Endothelial cell of umbilical vein (primary cell): ENCODE data around the gene NEMP2. TPM values are rescaled to one million over a fixed set of nuclear protein-coding genes. Genes with fewer than 3 reads are reported as not detected.

Experiments
- BruUV-seq: library from RNA; stranded (reverse); fragments of 400-500 nt; replicated peaks from 2 replicates; lab custom pipeline; 2021; lab: Mats Ljungman, UMichigan
- CTCF ChIA-PET: fragments of 300-600, 350-600 bp; sonication (Branson Sonifier 250); formaldehyde crosslinking; loops from one replicate; lab custom pipeline; 2021; ENCODE audit warnings: antibody characterized with exemption, inconsistent platforms; lab: Charles Lee
- POLR2A ChIA-PET: fragments of 300-600, 350-600 bp; sonication (Branson Sonifier 250); formaldehyde crosslinking; loops from one replicate; lab custom pipeline; 2021; ENCODE audit warnings: antibody characterized with exemption, inconsistent platforms; lab: Charles Lee
- DNase-seq: peaks from one replicate; pipeline ENCODE4 v3.0.0-alpha.2; 2011; ENCODE audit warnings: low read depth, low spot score
- FAIRE-seq: peaks from 2 replicates; lab custom pipeline; 2011; peaks lifted over from hg19 to GRCh38; lab: Jason Lieb, UNC
- H2AFZ ChIP-seq: 2 replicates; pipeline ENCODE4 v1.6.0; 2012; ENCODE audit warnings: low read depth, low read length, control low read depth, inconsistent platforms
- H3K27ac ChIP-seq: 2 replicates; pipeline ENCODE4 v1.5.1; 2011; ENCODE audit warnings: low read depth, mild to moderate bottlenecking, control low read depth, low read length, moderate library complexity; ENCODE audit not compliant: insufficient read depth
- H3K27me3 ChIP-seq, 2 experiments: 2 replicates each; pipeline versions ENCODE4 v1.6.0 to v1.6.1; 2011; ENCODE audit warnings: low read length in 2 of 2, mixed read lengths in 1 of 2; ENCODE audit not compliant: control insufficient read depth in 2 of 2, insufficient read depth in 2 of 2
- H3K36me3 ChIP-seq, 2 experiments: 2 replicates in 1 of 2; 3 replicates in 1 of 2; pipeline ENCODE4 v1.5.1; 2011; ENCODE audit warnings: low read length in 2 of 2, mild to moderate bottlenecking in 1 of 2, moderate library complexity in 1 of 2; ENCODE audit not compliant: control insufficient read depth in 2 of 2, insufficient read depth in 2 of 2; ENCODE audit errors: extremely low read depth in 1 of 2
- H3K4me1 ChIP-seq: 3 replicates; pipeline ENCODE4 v1.5.1; 2011; ENCODE audit warnings: mild to moderate bottlenecking, low read length; ENCODE audit not compliant: control insufficient read depth, insufficient read depth; ENCODE audit errors: extremely low read depth
- H3K4me2 ChIP-seq: 2 replicates; pipeline ENCODE4 v1.6.1; 2011; ENCODE audit warnings: low read length, control low read depth, mixed read lengths; ENCODE audit not compliant: insufficient read depth
- H3K4me3 ChIP-seq, 3 experiments: fragments of 200-600 bp in 1 of 3; sonication (generic), shearing (Covaris generic) in 1 of 3; replicated peaks in 1 of 3; 2 replicates each; pipeline ENCODE4 v1.5.1; 2011 to 2016; ENCODE audit warnings: control low read depth in 3 of 3, low read length in 3 of 3, mild to moderate bottlenecking in 2 of 3, inconsistent platforms in 1 of 3, low read depth in 1 of 3, moderate library complexity in 1 of 3; ENCODE audit not compliant: insufficient read depth in 1 of 3
- H3K79me2 ChIP-seq: 2 replicates; pipeline ENCODE4 v1.6.0; 2012; ENCODE audit warnings: low read length, inconsistent platforms; ENCODE audit not compliant: control insufficient read depth, insufficient read depth
- H3K9ac ChIP-seq: replicated peaks from 2 replicates; pipeline ENCODE3; 2011; ENCODE audit warnings: low read length, control low read depth; ENCODE audit not compliant: insufficient read depth; ENCODE audit errors: extremely low read depth
- H3K9me1 ChIP-seq: replicated peaks from 3 replicates; pipeline ENCODE4 v1.6.0; 2011; ENCODE audit warnings: mild to moderate bottlenecking, low read length; ENCODE audit not compliant: control insufficient read depth, insufficient read depth; ENCODE audit errors: extremely low read depth
- H3K9me3 ChIP-seq: replicated peaks from 2 replicates; pipeline ENCODE4 v1.5.1; 2012; ENCODE audit warnings: low read length, inconsistent platforms; ENCODE audit not compliant: control insufficient read depth, insufficient read depth
- H4K20me1 ChIP-seq: replicated peaks from 2 replicates; pipeline ENCODE3; 2011; ENCODE audit warnings: mild to moderate bottlenecking, low read length; ENCODE audit not compliant: control insufficient read depth, insufficient read depth; ENCODE audit errors: extremely low read depth
- CTCF ChIP-seq, 2 donors: IDR thresholded peaks; 1 replicate in 1 of 2; 2 replicates in 1 of 2; pipeline ENCODE4 v1.5.1; 2011; ENCODE audit warnings: low read length in 2 of 2, mild to moderate bottlenecking in 2 of 2, moderate library complexity in 2 of 2, control low read depth in 1 of 2, inconsistent platforms in 1 of 2, low read depth in 1 of 2; ENCODE audit not compliant: insufficient read depth in 1 of 2; ENCODE audit errors: extremely low read depth in 1 of 2
- EZH2 ChIP-seq: IDR thresholded peaks from 2 replicates; pipeline ENCODE4 v1.6.1; 2012; ENCODE audit warnings: borderline replicate concordance, low read depth, mild to moderate bottlenecking, moderate library complexity, low read length, inconsistent platforms; ENCODE audit not compliant: severe bottlenecking
- GATA2 ChIP-seq: IDR thresholded peaks from 2 replicates; pipeline ENCODE4 v1.7.0; 2011; ENCODE audit warnings: low read depth, mild to moderate bottlenecking, moderate library complexity, mixed read lengths, low read length; ENCODE audit not compliant: insufficient read length, insufficient read depth
- POLR2AphosphoS5 ChIP-seq: IDR thresholded peaks from 2 replicates; pipeline ENCODE4 v1.6.1; 2012; ENCODE audit warnings: low read depth, mild to moderate bottlenecking, control low read depth, low read length, moderate library complexity; ENCODE audit not compliant: insufficient read depth
- dilution Hi-C: fragments of 300-500 bp; cut with MboI; formaldehyde crosslinking; loops from one replicate; pipeline ENCODE4 v1.15.0; 2019; ENCODE audit warnings: low sequenced_read_pairs; ENCODE audit not compliant: extremely low pct_ligation_motif_present
- intact Hi-C: fragments of 100-400 bp; cut with micrococcal nuclease; formaldehyde crosslinking; loops from one replicate; pipeline ENCODE4 v1.10.0; 2022
- polyA plus RNA-seq, 4 experiments: library from polyadenylated mRNA; depleted of rRNA in 3 of 4; stranded (reverse) in 3 of 4; unstranded in 1 of 4; fragments of >200 nt; gene quantifications; 2 replicates each; pipeline versions ENCODE4 v1.2.1 to v1.2.3, GENCODE V29; 2011 to 2012; ENCODE audit warnings: missing spikeins in 1 of 4
- total RNA-seq: library from RNA; stranded (reverse); gene quantifications from 2 replicates; pipeline ENCODE4 v1.2.3, GENCODE V29; 2021
- TF ChIP-seq, protein P1 (sequence below): IDR thresholded peaks from 2 replicates; pipeline ENCODE4 v1.6.1; 2011; ENCODE audit not compliant: insufficient read depth, insufficient read length

NEMP2 gene
- total and polyA plus RNA-seq, 2 donors (not counting 3 experiments of a cell fraction or from before 2014, with no cell fraction given) = 3.1 to 8.4 TPM

GRCh38 chr2:190562121-190562520 lies 27.6 kb upstream of the NEMP2 start:
- H3K9me1 ChIP-seq = no peaks in the 10 kb centered on the region
- FAIRE-seq (no peak), DNase-seq (no peak)
- H3K27me3 ChIP-seq = peaks cover 0 to 1% of the 10 kb centered on the region in 2 experiments
- ChIA-PET CTCF (interaction anchor here (1.3 kb wide), 1 partner anchor 24 kb away, joined by 3 read pairs; no protein-coding TSS in a partner anchor), POLR2A (no interaction called here)
- no TSS peak for BruUV-seq
- no peak overlapping the region for H3K4me3 ChIP-seq
- no peak overlapping the region for H3K27ac ChIP-seq
- no peak overlapping the region for H3K4me2 ChIP-seq
- no peaks in the 10 kb centered on the region for H4K20me1 ChIP-seq
- dilution Hi-C loops = no loop called here
- H2AFZ ChIP-seq = no peak overlapping the region
- no peaks in the 10 kb centered on the region for H3K36me3 ChIP-seq
- intact Hi-C loops = no loop called here
- no peaks in the 10 kb centered on the region for H3K79me2 ChIP-seq
- no peak overlapping the region for H3K9ac ChIP-seq
- no peaks in the 10 kb centered on the region for H3K9me3 ChIP-seq
- no peak for TF ChIP-seq GATA2
- TF ChIP-seq CTCF (IDR thresholded peaks at IDR 0.05; ENCODE audit: extremely low read depth in 1 of 2, insufficient read depth in 1 of 2, low read depth in 1 of 2, low read length in 2 of 2) = no peak
- TF ChIP-seq EZH2 = no peak
- TF ChIP-seq POLR2AphosphoS5 = no peak
- TF ChIP-seq, protein P1, sequence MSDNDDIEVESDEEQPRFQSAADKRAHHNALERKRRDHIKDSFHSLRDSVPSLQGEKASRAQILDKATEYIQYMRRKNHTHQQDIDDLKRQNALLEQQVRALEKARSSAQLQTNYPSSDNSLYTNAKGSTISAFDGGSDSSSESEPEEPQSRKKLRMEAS = no peak
- no peaks in the 10 kb centered on the region for H3K4me1 ChIP-seq
